Uterus (tissue), 2 donors: Measurements from ENCODE around the gene PPEF1.

Experiments used
- CTCF ChIP-seq, 4 experiments: fragments of 200-600 bp in 2 of 4; fragments of 450-650 bp in 2 of 4; sonication (generic) in 2 of 4; IDR thresholded peaks; one replicate each; pipeline ENCODE4 v1.5.1; 2016 to 2019; ENCODE audit warnings: antibody characterized with exemption in 4 of 4, mild to moderate bottlenecking in 2 of 4, moderate library complexity in 1 of 4
- POLR2A ChIP-seq, 2 donors: fragments of 450-650 bp; IDR thresholded peaks; one replicate each; pipeline ENCODE4 v1.6.1; 2016; ENCODE audit warnings: antibody characterized with exemption in 2 of 2, mild to moderate bottlenecking in 1 of 2, moderate library complexity in 1 of 2

- TF ChIP-seq CTCF (IDR thresholded peaks at IDR 0.05), result no peak
- TF ChIP-seq POLR2A (IDR thresholded peaks at IDR 0.05), result peak in 1 of 2 donors; percentile 48
Observed at GRCh38 chrX:18674788-18675735, 32.4 kb upstream of the PPEF1 start.
